RWPE1 (cell line): Measurements from ENCODE around the gene STK16.
A peak's percentile ranks its signal among the peaks of the same experiment; 100 is the strongest.

Experiments
- CTCF ChIA-PET: fragments of 350-600 bp; sonication (Branson Sonifier 250); formaldehyde crosslinking; extraction: SDS; loops from one replicate; lab custom pipeline; 2021; lab: Yijun Ruan, JAX
- POLR2A ChIA-PET: fragments of 400-600 bp; formaldehyde crosslinking; extraction: SDS; loops from one replicate; lab custom pipeline; 2020; ENCODE audit warnings: antibody characterized with exemption; ENCODE audit not compliant: low non-redundant PET; lab: Yijun Ruan, JAX
- DNase-seq: peaks from one replicate; pipeline ENCODE4 v3.0.0; 2012; ENCODE audit warnings: low spot score
- H3K27ac ChIP-seq: fragments of 450-650 bp; 2 replicates; pipeline ENCODE4 v1.5.1; 2017
- TF ChIP-seq, protein P1 (sequence below): fragments of 450-650 bp; conservative IDR thresholded peaks from 2 replicates; pipeline ENCODE4 v1.5.1; 2017; ENCODE audit warnings: low read depth, mild to moderate bottlenecking

The STK16 gene

DNA sequence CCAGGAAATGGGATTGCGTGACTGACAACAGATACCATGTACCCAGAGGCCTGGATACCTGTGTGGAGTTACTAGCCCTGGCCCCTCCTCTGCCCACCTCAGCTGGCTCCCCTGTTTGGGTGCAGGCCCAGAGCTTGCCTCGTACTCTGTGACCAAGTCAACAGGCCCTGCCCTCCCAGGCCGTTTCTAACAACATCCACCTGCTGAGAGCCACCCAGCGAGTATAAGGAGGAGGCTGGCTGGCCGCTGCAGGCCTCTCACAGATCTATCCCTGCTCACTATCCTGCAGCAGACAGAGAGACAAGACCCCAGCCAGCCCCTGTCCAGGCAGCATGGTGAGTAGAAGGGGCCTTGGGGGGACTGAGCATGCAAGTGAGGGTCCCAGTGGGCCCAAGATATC lies 21.0 kb downstream of the STK16 start:
- ChIA-PET CTCF (interaction anchor here (0.7 kb wide), 1 partner anchor 107 kb away, joined by 4 read pairs; no protein-coding TSS in a partner anchor), POLR2A (no interaction called here)
- no peak for DNase-seq
- peak overlapping the region; percentile 10; the same call in 1 of the 2 replicates for H3K27ac ChIP-seq
- TF ChIP-seq, protein P1, sequence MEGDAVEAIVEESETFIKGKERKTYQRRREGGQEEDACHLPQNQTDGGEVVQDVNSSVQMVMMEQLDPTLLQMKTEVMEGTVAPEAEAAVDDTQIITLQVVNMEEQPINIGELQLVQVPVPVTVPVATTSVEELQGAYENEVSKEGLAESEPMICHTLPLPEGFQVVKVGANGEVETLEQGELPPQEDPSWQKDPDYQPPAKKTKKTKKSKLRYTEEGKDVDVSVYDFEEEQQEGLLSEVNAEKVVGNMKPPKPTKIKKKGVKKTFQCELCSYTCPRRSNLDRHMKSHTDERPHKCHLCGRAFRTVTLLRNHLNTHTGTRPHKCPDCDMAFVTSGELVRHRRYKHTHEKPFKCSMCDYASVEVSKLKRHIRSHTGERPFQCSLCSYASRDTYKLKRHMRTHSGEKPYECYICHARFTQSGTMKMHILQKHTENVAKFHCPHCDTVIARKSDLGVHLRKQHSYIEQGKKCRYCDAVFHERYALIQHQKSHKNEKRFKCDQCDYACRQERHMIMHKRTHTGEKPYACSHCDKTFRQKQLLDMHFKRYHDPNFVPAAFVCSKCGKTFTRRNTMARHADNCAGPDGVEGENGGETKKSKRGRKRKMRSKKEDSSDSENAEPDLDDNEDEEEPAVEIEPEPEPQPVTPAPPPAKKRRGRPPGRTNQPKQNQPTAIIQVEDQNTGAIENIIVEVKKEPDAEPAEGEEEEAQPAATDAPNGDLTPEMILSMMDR = no peak

DNA sequence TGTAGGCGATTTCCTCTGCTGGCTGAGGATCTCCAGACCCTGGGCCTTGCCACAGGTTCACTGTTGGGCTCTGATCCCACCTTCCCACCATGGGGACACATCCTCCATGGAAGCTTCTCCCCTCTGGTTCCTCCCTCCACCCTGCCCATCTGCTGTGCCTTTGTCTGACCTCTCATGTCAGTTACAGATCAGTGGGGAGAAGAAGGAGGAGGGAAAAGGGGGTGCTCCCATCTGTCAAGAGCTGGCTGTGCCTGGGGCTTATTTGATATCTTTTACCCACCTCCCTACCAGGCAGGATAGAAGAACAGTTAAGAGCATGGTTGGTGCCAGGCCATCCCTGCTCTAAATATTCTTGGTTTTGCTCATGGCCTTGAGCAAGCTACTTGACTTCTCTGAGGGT lies 21.6 kb downstream of the STK16 start:
- ChIA-PET CTCF (no interaction called here), POLR2A (no interaction called here)
- TF ChIP-seq, protein P1 = no peak
- no peak for DNase-seq
- no peak overlapping the region for H3K27ac ChIP-seq

DNA sequence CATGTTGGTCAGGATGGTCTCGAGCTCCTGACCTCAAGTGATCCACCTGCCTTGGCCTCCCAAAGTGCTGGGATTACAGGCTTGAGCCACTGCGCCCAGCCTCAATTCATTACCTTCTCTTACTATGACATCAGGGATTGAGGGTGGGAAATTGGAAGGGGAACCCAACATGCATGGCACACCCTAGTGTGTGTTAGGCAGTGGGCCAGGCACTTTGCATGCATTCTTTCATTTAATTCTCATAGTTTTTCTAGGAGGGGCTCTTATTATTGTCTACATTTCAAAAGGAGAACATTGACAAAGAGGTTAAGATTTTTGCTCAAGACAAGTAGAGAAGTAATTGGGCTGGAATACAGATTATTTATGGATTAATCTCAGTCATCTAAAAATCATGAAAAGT lies 23.0 kb downstream of the STK16 start:
- POLR2A ChIA-PET = no interaction called here
- TF ChIP-seq, protein P1 = no peak
- DNase-seq = no peak
- CTCF ChIA-PET = interaction anchor here (0.7 kb wide), 1 partner anchor 1120 kb away, joined by 4 read pairs; no protein-coding TSS in a partner anchor
- H3K27ac ChIP-seq = peak overlapping the region; percentile 37; the same call in 1 of the 2 replicates

DNA sequence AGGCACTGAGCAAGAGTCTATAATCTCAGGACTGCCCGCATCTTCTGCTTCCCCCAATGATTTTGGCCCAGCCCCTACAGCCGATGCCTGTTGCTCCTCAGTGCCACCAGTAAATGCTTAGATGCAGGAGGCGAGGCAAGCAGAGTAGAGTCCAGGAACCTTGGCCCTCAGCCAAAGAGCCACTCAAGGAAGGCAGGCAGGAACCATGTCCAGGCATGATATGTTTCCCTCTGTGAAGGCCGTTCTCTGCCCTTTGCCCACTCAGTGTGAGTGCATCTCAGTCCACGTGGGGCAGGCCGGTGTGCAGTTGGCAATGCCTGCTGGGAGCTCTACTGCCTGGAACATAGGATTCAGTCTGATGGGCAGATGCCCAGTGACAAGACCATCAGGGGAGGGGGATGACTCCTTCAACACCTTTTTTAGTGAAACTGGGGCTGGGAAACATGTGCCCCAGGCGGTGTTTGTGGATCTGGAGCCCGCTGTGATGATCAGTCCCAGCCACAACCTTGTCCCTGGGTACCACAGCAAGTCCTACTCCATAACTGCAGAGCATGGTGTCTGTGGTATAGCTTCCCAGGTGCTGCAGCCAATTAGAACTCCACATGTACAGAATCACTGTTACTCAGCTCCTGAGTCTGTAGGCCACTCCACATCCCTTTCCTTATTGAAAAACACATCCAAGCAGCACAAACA lies 24.2 kb downstream of the STK16 start:
- TF ChIP-seq, protein P1 = no peak
- ChIA-PET CTCF (interaction anchor here (0.6 to 1.0 kb wide), 2 partner anchors 26 to 55 kb away, joined by 3 to 4 read pairs; no protein-coding TSS in a partner anchor), POLR2A (interaction anchor here (0.6 kb wide), 1 partner anchor 12 kb away, joined by 4 read pairs; no protein-coding TSS in a partner anchor)
- DNase-seq = no peak
- H3K27ac ChIP-seq = peak overlapping the region; percentile 83

DNA sequence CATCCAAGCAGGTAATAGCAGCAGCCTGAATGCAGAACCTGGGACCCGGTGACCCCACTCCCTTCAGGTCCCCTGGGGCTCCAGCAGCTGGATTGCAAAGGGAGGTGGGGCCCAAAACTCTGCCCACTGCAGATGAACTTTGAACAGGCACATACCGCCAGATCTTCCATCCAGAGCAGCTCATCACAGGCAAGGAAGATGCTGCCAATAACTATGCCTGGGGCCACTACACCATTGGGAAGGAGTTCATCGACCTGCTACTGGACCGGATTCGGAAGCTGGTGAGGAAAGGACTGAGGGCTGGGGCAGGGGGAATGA lies 24.7 kb downstream of the STK16 start:
- TF ChIP-seq, protein P1 = no peak
- POLR2A ChIA-PET = interaction anchor here (0.6 kb wide), 1 partner anchor 12 kb away, joined by 4 read pairs; no protein-coding TSS in a partner anchor
- DNase-seq = no peak
- H3K27ac ChIP-seq = peak overlapping the region; percentile 83
- CTCF ChIA-PET = interaction anchor here (0.6 to 1.0 kb wide), 2 partner anchors 25 to 54 kb away, joined by 3 to 4 read pairs; no protein-coding TSS in a partner anchor

DNA sequence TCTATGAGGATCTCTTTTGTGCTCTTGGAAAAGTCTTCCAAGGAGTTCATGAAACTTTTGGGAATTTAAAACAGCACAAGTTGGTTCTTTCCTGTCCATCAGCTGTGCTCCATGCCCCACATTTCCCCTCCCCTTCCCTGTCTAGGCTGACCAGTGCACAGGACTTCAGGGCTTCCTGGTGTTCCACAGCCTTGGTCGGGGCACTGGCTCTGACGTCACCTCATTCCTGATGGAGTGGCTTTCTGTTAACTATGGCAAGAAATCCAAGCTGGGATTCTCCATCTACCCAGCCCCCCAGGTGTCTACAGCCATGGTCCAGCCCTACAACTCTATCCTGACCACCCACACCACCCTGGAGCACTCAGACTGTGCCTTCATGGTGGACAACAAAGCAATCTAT lies 25.7 kb downstream of the STK16 start:
- ChIA-PET CTCF (no interaction called here), POLR2A (no interaction called here)
- peak overlapping the region; percentile 83 for H3K27ac ChIP-seq
- TF ChIP-seq, protein P1 = no peak
- no peak for DNase-seq
